ENCODE results near the gene SYNRG.

DNA sequence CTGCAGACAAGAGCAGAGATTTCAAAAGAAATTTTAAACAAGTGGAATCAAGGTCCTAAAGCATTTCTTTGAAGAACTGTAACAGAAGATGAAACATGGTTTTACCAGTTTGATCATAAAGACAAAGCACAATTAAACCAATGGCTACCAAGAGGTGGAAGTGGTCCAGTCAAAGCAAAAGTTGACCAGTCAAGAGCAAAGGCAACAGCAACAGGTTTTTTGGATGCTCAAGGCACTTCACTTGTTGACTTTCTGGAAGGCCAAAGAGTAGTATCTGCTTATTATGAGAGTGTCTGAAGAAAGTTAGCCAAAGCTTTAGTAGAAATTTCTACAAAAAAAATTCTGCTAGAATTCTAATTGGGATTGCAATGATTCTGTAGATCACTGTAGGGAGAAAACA lies 28.7 kb upstream of the SYNRG start:
- TF ChIP-seq GATA3 (IDR thresholded peaks at IDR 0.05; ENCODE audit: low read depth, low read length) (no peak), GATA2 (IDR thresholded peaks at IDR 0.05; ENCODE audit: low read depth, low read length) (no peak)

Data from SH-SY5Y (cell line).